H1 (cell line): ENCODE measurements around the gene PTPN2. TPM values are rescaled to one million over a fixed set of nuclear protein-coding genes. Genes with fewer than 3 reads are reported as not detected.

Experiments
- polyA plus RNA-seq, 7 experiments: library from polyadenylated mRNA; depleted of rRNA in 3 of 7; stranded (reverse) in 5 of 7; unstranded in 2 of 7; fragments of >200 nt in 5 of 7; fragments of 200-250 nt in 2 of 7; gene quantifications; 1 replicate in 5 of 7; 2 replicates in 1 of 7; 4 replicates in 1 of 7; pipeline versions ENCODE4 v1.2.1 to v1.2.3, GENCODE V29; 2011 to 2013; ENCODE audit warnings: missing spikeins in 2 of 7, mixed read lengths in 2 of 7
- total RNA-seq: library from RNA; stranded (reverse); fragmentation: NEBNext Ultra II Directional; extraction: Animal tissue kit (Norgen Biotek cat#: 25700); gene quantifications from 2 replicates; pipeline ENCODE4 v1.2.1, GENCODE V29; 2021
- TF ChIP-seq, protein P1 (sequence below), 3 experiments: IDR thresholded peaks; 1 replicate in 2 of 3; 2 replicates in 1 of 3; pipeline versions ENCODE4 v1.5.1 to v1.6.1; 2011; ENCODE audit warnings: low read length in 3 of 3, mild to moderate bottlenecking in 3 of 3, inconsistent platforms in 2 of 3, low read depth in 1 of 3, moderate library complexity in 1 of 3; ENCODE audit not compliant: insufficient read depth in 1 of 3; ENCODE audit errors: control extremely low read depth in 1 of 3

PTPN2 gene
- total and polyA plus RNA-seq, 2 of the 8 experiments (the other 6 are each of a cell fraction or from before 2014, with no cell fraction given), result 16.4 to 54.0 TPM

DNA sequence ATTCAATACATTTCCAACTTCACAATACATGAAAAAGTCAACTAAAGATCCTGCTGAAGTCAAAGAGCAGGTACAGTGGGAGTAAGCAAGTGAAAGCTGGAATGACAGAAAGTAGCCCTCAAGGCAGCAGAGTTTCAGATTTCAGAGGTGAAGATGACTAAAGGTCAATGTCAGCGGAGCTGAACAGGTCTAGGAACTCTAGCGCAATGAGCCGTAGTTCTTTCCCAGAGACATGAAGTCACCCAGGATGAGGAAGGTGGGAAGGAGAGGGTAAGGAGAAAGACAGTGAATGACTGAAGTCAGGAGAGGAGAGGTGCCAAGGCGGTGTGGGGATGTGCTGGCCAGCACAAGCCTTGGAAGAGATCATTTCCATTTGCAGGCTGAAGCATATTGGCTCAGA is 28.1 kb downstream of the PTPN2 start (continued):
- TF ChIP-seq, protein P1, sequence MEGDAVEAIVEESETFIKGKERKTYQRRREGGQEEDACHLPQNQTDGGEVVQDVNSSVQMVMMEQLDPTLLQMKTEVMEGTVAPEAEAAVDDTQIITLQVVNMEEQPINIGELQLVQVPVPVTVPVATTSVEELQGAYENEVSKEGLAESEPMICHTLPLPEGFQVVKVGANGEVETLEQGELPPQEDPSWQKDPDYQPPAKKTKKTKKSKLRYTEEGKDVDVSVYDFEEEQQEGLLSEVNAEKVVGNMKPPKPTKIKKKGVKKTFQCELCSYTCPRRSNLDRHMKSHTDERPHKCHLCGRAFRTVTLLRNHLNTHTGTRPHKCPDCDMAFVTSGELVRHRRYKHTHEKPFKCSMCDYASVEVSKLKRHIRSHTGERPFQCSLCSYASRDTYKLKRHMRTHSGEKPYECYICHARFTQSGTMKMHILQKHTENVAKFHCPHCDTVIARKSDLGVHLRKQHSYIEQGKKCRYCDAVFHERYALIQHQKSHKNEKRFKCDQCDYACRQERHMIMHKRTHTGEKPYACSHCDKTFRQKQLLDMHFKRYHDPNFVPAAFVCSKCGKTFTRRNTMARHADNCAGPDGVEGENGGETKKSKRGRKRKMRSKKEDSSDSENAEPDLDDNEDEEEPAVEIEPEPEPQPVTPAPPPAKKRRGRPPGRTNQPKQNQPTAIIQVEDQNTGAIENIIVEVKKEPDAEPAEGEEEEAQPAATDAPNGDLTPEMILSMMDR (IDR thresholded peaks at IDR 0.05; ENCODE audit: control extremely low read depth in 1 of 3, insufficient read depth in 1 of 3, low read depth in 1 of 3, low read length in 3 of 3), result no peak
